GM12878 (cell line): Measurements from ENCODE around the gene GCKR. TPM values are rescaled to one million over a fixed set of nuclear protein-coding genes. Genes with fewer than 3 reads are reported as not detected.

Experiments used
- ATAC-seq: fragments of 200-7000 bp; cut with Tn5 transposase; 3 replicates; pipeline ENCODE4 v1.9.1; 2020; ENCODE audit warnings: mild to moderate bottlenecking, moderate library complexity
- BruUV-seq: library from RNA; stranded (reverse); fragments of 400-500 nt; replicated peaks from 2 replicates; lab custom pipeline; 2021; lab: Mats Ljungman, UMichigan
- CTCF ChIA-PET: fragments of 300-600 bp; sonication (Branson Sonifier 250); formaldehyde crosslinking; extraction: SDS; loops from one replicate; lab custom pipeline; 2021; ENCODE audit warnings: inconsistent platforms; lab: Yijun Ruan, JAX
- POLR2A ChIA-PET: fragments of 350-600 bp; formaldehyde crosslinking; extraction: SDS; loops from one replicate; lab custom pipeline; 2021; ENCODE audit warnings: inconsistent platforms; lab: Charles Lee
- RAD21 ChIA-PET: fragments of 300-600 bp; sonication (Branson Sonifier 250); formaldehyde crosslinking; loops from one replicate; lab custom pipeline; 2023; ENCODE audit warnings: antibody characterized with exemption; ENCODE audit not compliant: unreplicated experiment; lab: Charles Lee
- SMC1A ChIA-PET: fragments of 300-600 bp; sonication (Branson Sonifier 250); formaldehyde crosslinking; loops from one replicate; lab custom pipeline; 2023; ENCODE audit not compliant: unreplicated experiment, uncharacterized antibody; lab: Charles Lee
- DNase-seq: peaks from one replicate; pipeline ENCODE4 v3.0.0-alpha.2; 2011; ENCODE audit warnings: low read depth, low spot score
- FAIRE-seq: peaks from 3 replicates; lab custom pipeline; 2011; peaks lifted over from hg19 to GRCh38; lab: Jason Lieb, UNC
- H2AFZ ChIP-seq: 2 replicates; pipeline ENCODE4 v1.6.0; 2011; ENCODE audit warnings: low read depth, low read length, control low read depth; ENCODE audit not compliant: control insufficient read depth
- H3K27ac ChIP-seq: 2 replicates; pipeline ENCODE4 v1.5.1; 2011; ENCODE audit warnings: control low read depth; ENCODE audit not compliant: control insufficient read depth, insufficient read depth
- H3K27me3 ChIP-seq, 2 experiments: replicated peaks in 1 of 2; 2 replicates each; pipeline versions ENCODE4 v1.6.0 to v1.6.1; 2011; ENCODE audit warnings: low read length in 1 of 2; ENCODE audit not compliant: control insufficient read depth in 2 of 2, insufficient read depth in 2 of 2
- H3K36me3 ChIP-seq, 2 experiments: 2 replicates each; pipeline ENCODE4 v1.5.1; 2011; ENCODE audit warnings: low read length in 1 of 2; ENCODE audit not compliant: control insufficient read depth in 2 of 2, insufficient read depth in 2 of 2
- H3K4me1 ChIP-seq: 2 replicates; pipeline ENCODE4 v1.6.1; 2011; ENCODE audit warnings: mild to moderate bottlenecking, low read length, moderate library complexity, mixed read lengths; ENCODE audit not compliant: control insufficient read depth, insufficient read depth
- H3K4me2 ChIP-seq: 2 replicates; pipeline ENCODE4 v1.6.0; 2011; ENCODE audit warnings: control low read depth; ENCODE audit not compliant: control insufficient read depth, insufficient read depth
- H3K4me3 ChIP-seq: fragments of 200-600 bp; sonication (generic); 2 replicates; pipeline ENCODE4 v1.5.1; 2016
- H3K79me2 ChIP-seq: 2 replicates; pipeline ENCODE4 v1.6.0; 2011; ENCODE audit warnings: low read length; ENCODE audit not compliant: control insufficient read depth, insufficient read depth
- H3K9ac ChIP-seq: 2 replicates; pipeline ENCODE4 v1.8.0; 2011; ENCODE audit warnings: low read length, control low read depth, mixed read lengths; ENCODE audit not compliant: control insufficient read depth, insufficient read depth
- H3K9me3 ChIP-seq: replicated peaks from 3 replicates; pipeline ENCODE4 v1.5.1; 2011; ENCODE audit warnings: mild to moderate bottlenecking, low read length; ENCODE audit not compliant: control insufficient read depth, insufficient read depth
- H4K20me1 ChIP-seq: 2 replicates; pipeline ENCODE4 v1.6.0; 2011; ENCODE audit not compliant: control insufficient read depth, insufficient read depth
- CHD2 ChIP-seq: IDR thresholded peaks from 2 replicates; pipeline ENCODE4 v1.6.1; 2011; ENCODE audit warnings: low read depth, low read length, improper control_type of control experiment, borderline replicate concordance
- MAX ChIP-seq: IDR thresholded peaks from 2 replicates; pipeline ENCODE4 v1.6.1; 2012; ENCODE audit warnings: low read depth, low read length, improper control_type of control experiment
- NR2C1 ChIP-seq: fragments of 450-650 bp; IDR thresholded peaks from 2 replicates; pipeline ENCODE4 v1.6.1; 2017; ENCODE audit warnings: antibody characterized with exemption, mild to moderate bottlenecking, moderate library complexity
- POU2F2 ChIP-seq: IDR thresholded peaks from 3 replicates; pipeline ENCODE4 v1.6.1; 2011; ENCODE audit warnings: low read depth, mild to moderate bottlenecking, low read length, borderline replicate concordance
- ZNF274 ChIP-seq: IDR thresholded peaks from one replicate; pipeline ENCODE4 v1.8.0; 2011; ENCODE audit not compliant: insufficient read length, insufficient read depth
- WGBS: methylation state at CpG from one replicate; pipeline ENCODE4 v1.1.6; 2016; ENCODE audit warnings: low lambda C conversion rate; ENCODE audit not compliant: insufficient replicate concordance, insufficient coverage; ENCODE audit errors: missing lambda C conversion rate; 5-methylcytosine and 5-hydroxymethylcytosine counted together
- in situ Hi-C: fragments of 300-500 bp; cut with MboI; formaldehyde crosslinking; loops from 9 replicates; pipeline ENCODE4 v1.14.3; 2018; ENCODE audit warnings: mixed read lengths
- intact Hi-C: fragments of 100-400 bp; cut with micrococcal nuclease; formaldehyde crosslinking; loops from one replicate; pipeline ENCODE4 v1.14.2; 2022; ENCODE audit not compliant: unreplicated experiment
- polyA plus RNA-seq, 11 experiments: library from polyadenylated mRNA; depleted of rRNA in 4 of 11; unstranded in 6 of 11; stranded (reverse) in 5 of 11; fragments of >200 nt; fragmentation: Nextera tagmentation in 4 of 11; fragmentation: Illumina TruSeq in 1 of 11; extraction: Ambion mirVana in 4 of 11; extraction: Trizol in 1 of 11; gene quantifications; 1 replicate in 1 of 11; 2 replicates in 10 of 11; pipeline versions ENCODE4 v1.2.1 to v1.2.3, GENCODE V29; 2011 to 2016; ENCODE audit warnings: inconsistent platforms in 2 of 11, missing spikeins in 2 of 11, low read depth in 1 of 11
- total RNA-seq, 4 experiments: library from RNA; depleted of rRNA in 3 of 4; stranded (reverse); fragments of >200 nt in 3 of 4; fragmentation: Illumina TruSeq in 1 of 4; extraction: Trizol in 1 of 4; gene quantifications; 2 replicates each; pipeline versions ENCODE4 v1.2.1 to v1.2.3, GENCODE V29; 2013 to 2021
- TF ChIP-seq, protein P1 (sequence below): IDR thresholded peaks from 2 replicates; pipeline ENCODE4 v1.6.1; 2012; ENCODE audit warnings: low read depth, low read length, improper control_type of control experiment

The GCKR gene
- total and polyA plus RNA-seq, 10 of the 15 experiments (the other 5 are each of a cell fraction or from before 2014, with no cell fraction given) = not detected

DNA sequence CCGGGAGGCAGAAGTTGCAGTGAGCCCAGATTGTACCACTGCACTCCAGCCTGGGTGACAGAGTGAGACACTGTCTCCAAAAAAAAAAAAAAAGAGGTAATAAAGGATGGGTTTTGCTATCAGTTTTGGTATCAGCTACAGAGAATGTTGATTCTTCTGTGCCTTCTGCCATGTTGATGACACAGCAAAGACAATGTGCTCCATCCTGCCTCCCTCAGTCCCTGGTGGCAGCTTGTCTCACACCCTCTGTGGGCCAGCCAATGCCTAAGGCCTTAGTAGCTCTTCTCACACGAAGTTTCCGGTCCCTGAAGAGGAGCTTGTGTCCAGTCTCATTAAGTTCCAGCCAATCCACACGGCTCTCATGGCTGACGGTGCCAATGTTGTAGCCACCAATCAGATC lies 24.7 kb upstream of the GCKR start:
- 98% methylated on average over 4 of the region's 5 CpGs for WGBS
- RAD21 ChIA-PET = no interaction called here
- Histone ChIP-seq H3K27ac (no peak overlapping the region), H3K9ac (no peak overlapping the region), H2AFZ (no peak overlapping the region), H3K4me2 (no peak overlapping the region), H3K4me3 (no peak overlapping the region), H4K20me1 (no peaks in the 10 kb centered on the region), H3K9me3 (no peaks in the 10 kb centered on the region), H3K36me3 (no peaks in the 10 kb centered on the region), H3K79me2 (no peaks in the 10 kb centered on the region), H3K4me1 (no peaks in the 10 kb centered on the region), H3K27me3 (no peaks in the 10 kb centered on the region)
- in situ Hi-C loops = no loop called here
- BruUV-seq = no TSS peak
- SMC1A ChIA-PET = interaction anchor here (0.5 to 1.5 kb wide), 3 partner anchors 10 to 156 kb away, joined by 3 to 4 read pairs (median 3); no protein-coding TSS in a partner anchor
- DNase-seq = no peak
- CTCF ChIA-PET = no interaction called here
- TF ChIP-seq ZNF274 = no peak
- TF ChIP-seq, protein P1, sequence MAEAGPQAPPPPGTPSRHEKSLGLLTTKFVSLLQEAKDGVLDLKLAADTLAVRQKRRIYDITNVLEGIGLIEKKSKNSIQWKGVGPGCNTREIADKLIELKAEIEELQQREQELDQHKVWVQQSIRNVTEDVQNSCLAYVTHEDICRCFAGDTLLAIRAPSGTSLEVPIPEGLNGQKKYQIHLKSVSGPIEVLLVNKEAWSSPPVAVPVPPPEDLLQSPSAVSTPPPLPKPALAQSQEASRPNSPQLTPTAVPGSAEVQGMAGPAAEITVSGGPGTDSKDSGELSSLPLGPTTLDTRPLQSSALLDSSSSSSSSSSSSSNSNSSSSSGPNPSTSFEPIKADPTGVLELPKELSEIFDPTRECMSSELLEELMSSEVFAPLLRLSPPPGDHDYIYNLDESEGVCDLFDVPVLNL = no peak
- TF ChIP-seq MAX = no peak
- ATAC-seq = no peak
- intact Hi-C loops = no loop called here
- POLR2A ChIA-PET = no interaction called here
- no peak for FAIRE-seq

DNA sequence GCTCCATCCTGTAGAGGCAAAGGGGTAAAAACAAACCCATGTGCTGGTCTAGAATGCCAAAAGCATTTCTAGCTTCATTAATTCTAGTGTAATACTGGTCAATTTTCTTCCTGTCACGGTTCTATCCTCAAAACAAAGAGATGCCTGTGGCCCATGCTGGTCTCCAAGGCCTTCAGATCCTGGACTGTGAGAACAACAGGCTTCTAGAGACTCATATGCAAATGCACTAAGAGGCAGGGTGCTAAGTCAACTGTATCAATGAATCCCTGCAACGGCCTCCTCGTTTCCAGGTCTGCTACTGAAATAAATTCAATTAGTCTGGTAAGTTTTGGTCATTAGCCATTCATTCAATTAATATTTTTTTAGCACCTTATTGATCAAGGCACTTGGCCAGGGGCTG lies 11.1 kb upstream of the GCKR start:
- H3K4me2 ChIP-seq = no peak overlapping the region
- POLR2A ChIA-PET = interaction anchor here (0.6 kb wide), 1 partner anchor 140 kb away, joined by 3 read pairs; no protein-coding TSS in a partner anchor
- H4K20me1 ChIP-seq = no peaks in the 10 kb centered on the region
- H3K4me3 ChIP-seq = no peak overlapping the region
- H3K4me1 ChIP-seq = peaks cover 3% of the 10 kb centered on the region; the same call in 1 of the 2 replicates
- ATAC-seq (no peak), DNase-seq (no peak), FAIRE-seq (peak; percentile 66)
- no peak overlapping the region for H3K27ac ChIP-seq
- H2AFZ ChIP-seq = no peak overlapping the region
- H3K9me3 ChIP-seq = no peaks in the 10 kb centered on the region
- H3K79me2 ChIP-seq = no peaks in the 10 kb centered on the region
- no peak for TF ChIP-seq NR2C1
- TF ChIP-seq CHD2 = no peak
- TF ChIP-seq POU2F2 = no peak
- no peak overlapping the region for H3K9ac ChIP-seq
- in situ Hi-C loops (no loop called here), intact Hi-C loops (loop anchor here (10.0 kb wide), 1 partner anchor 179 kb away; the partner anchor contains the start of genes SLC4A1AP and SUPT7L)
- H3K27me3 ChIP-seq = no peaks in the 10 kb centered on the region
- 0% methylated on average over 3 of the region's 3 CpGs for WGBS
- no TSS peak for BruUV-seq
- SMC1A ChIA-PET = no interaction called here
- RAD21 ChIA-PET = no interaction called here
- CTCF ChIA-PET = interaction anchor here (1.2 kb wide), 1 partner anchor 15 kb away, joined by 3 read pairs; no protein-coding TSS in a partner anchor
- no peaks in the 10 kb centered on the region for H3K36me3 ChIP-seq
